Fibroblast of skin of left quadriceps (primary cell): ENCODE data around the gene SULT4A1.

ENCODE experiments used
- DNase-seq, 2 experiments: peaks; one replicate each; pipeline ENCODE4 v3.0.0-alpha.2; 2013; ENCODE audit warnings: low read depth in 2 of 2

Gene SULT4A1

GRCh38 chr22:43860831-43861230, 1.5 kb downstream of the SULT4A1 start:
- no peak for DNase-seq

- DNase-seq, result no peak
These were observed 2.2 kb downstream of the SULT4A1 start for GRCh38 chr22:43860126-43860525.

GRCh38 chr22:43859621-43860020, 2.7 kb downstream of the SULT4A1 start:
- DNase-seq, result no peak

GRCh38 chr22:43859176-43859575, 3.1 kb downstream of the SULT4A1 start:
- DNase-seq, result no peak

- DNase-seq, result no peak
These were observed 4.0 kb downstream of the SULT4A1 start for GRCh38 chr22:43858156-43858895.

- DNase-seq, result no peak
These were observed 4.9 kb downstream of the SULT4A1 start for GRCh38 chr22:43857367-43857766.

GRCh38 chr22:43855431-43855830, 6.9 kb downstream of the SULT4A1 start:
- DNase-seq, result no peak

- no peak for DNase-seq
These were observed 7.5 kb downstream of the SULT4A1 start for GRCh38 chr22:43854786-43855271.

GRCh38 chr22:43854121-43854785, 8.1 kb downstream of the SULT4A1 start:
- no peak for DNase-seq

- DNase-seq, result no peak
These were observed 8.9 kb downstream of the SULT4A1 start for GRCh38 chr22:43853328-43853931.

GRCh38 chr22:43852573-43853327, 9.6 kb downstream of the SULT4A1 start:
- DNase-seq, result no peak

GRCh38 chr22:43851979-43852307, 10.4 kb downstream of the SULT4A1 start:
- DNase-seq, result no peak

GRCh38 chr22:43851058-43851978, 11.0 kb downstream of the SULT4A1 start:
- DNase-seq, result no peak

- DNase-seq, result no peak
These were observed 11.8 kb downstream of the SULT4A1 start for GRCh38 chr22:43850529-43850928.

- no peak for DNase-seq
These were observed 12.6 kb downstream of the SULT4A1 start for GRCh38 chr22:43849731-43850130.

- no peak for DNase-seq
These were observed 13.7 kb downstream of the SULT4A1 start for GRCh38 chr22:43848366-43849171.

GRCh38 chr22:43847376-43848289, 14.7 kb downstream of the SULT4A1 start:
- DNase-seq, result no peak

- no peak for DNase-seq
These were observed 15.3 kb downstream of the SULT4A1 start for GRCh38 chr22:43846966-43847365.

- DNase-seq, result no peak
These were observed 16.3 kb downstream of the SULT4A1 start for GRCh38 chr22:43845981-43846380.
